GM06990 (cell line): Measurements from ENCODE around the gene AVPR1A.

Source experiments
- DNase-seq: peaks from one replicate; pipeline ENCODE4 v3.0.0-alpha.2; 2011; ENCODE audit not compliant: insufficient read length; ENCODE audit errors: extremely low read depth
- H3K27me3 ChIP-seq: replicated peaks from 2 replicates; pipeline ENCODE4 v1.6.0; 2011; ENCODE audit warnings: low read length; ENCODE audit not compliant: control insufficient read depth, insufficient read depth
- H3K36me3 ChIP-seq: 2 replicates; pipeline ENCODE4 v1.5.1; 2011; ENCODE audit warnings: low read length; ENCODE audit not compliant: control insufficient read depth, insufficient read depth
- H3K4me3 ChIP-seq: replicated peaks from 2 replicates; pipeline ENCODE4 v1.5.1; 2011; ENCODE audit warnings: low read depth, mild to moderate bottlenecking, control low read depth, low read length
- CTCF ChIP-seq: IDR thresholded peaks from 2 replicates; pipeline ENCODE4 v1.5.1; 2011; ENCODE audit warnings: low read length, control low read depth, mild to moderate bottlenecking, inconsistent platforms; ENCODE audit not compliant: insufficient read depth, poor library complexity, severe bottlenecking

Gene AVPR1A

GRCh38 chr12:63163541-63163940 is 12.5 kb upstream of the AVPR1A start:
- DNase-seq, result no peak
- Histone ChIP-seq H3K36me3 (no peaks in the 10 kb centered on the region), H3K4me3 (no peak overlapping the region), H3K27me3 (no peaks in the 10 kb centered on the region)
- no peak for TF ChIP-seq CTCF

- DNase-seq, result no peak
- H3K36me3 ChIP-seq, result no peaks in the 10 kb centered on the region
- no peak overlapping the region for H3K4me3 ChIP-seq
- H3K27me3 ChIP-seq, result 0 out of 2 replicates have a peak, but pooled peaks cover 1% of the 10 kb centered on the region
- no peak for TF ChIP-seq CTCF
Measured at GRCh38 chr12:63155375-63155774, 4.4 kb upstream of the AVPR1A start.

- Histone ChIP-seq H3K27me3 (0 out of 2 replicates have a peak, but pooled peaks cover 1% of the 10 kb centered on the region), H3K4me3 (no peak overlapping the region), H3K36me3 (no peaks in the 10 kb centered on the region)
- no peak for TF ChIP-seq CTCF
- no peak for DNase-seq
Measured at GRCh38 chr12:63154560-63154959, 3.6 kb upstream of the AVPR1A start.

- Histone ChIP-seq H3K36me3 (no peaks in the 10 kb centered on the region), H3K4me3 (no peak overlapping the region), H3K27me3 (0 out of 2 replicates have a peak, but pooled peaks cover 1% of the 10 kb centered on the region)
- TF ChIP-seq CTCF, result no peak
- DNase-seq, result no peak
Measured at GRCh38 chr12:63152321-63152700, 1.3 kb upstream of the AVPR1A start.

- H3K36me3 ChIP-seq, result no peaks in the 10 kb centered on the region
- TF ChIP-seq CTCF, result peak; percentile 81
- H3K27me3 ChIP-seq, result 0 out of 2 replicates have a peak, but pooled peaks cover 1% of the 10 kb centered on the region
- H3K4me3 ChIP-seq, result no peak overlapping the region
- peak; percentile 3 for DNase-seq
Measured at GRCh38 chr12:63151623-63152320, 771 bp upstream of the AVPR1A start.
